ENCODE data around the gene HK3.
"Not testable (repeated sequence)": the region's sequence is repeated elsewhere in the genome, so short reads cannot be mapped to it uniquely, and the experiment has no call there.

The HK3 gene

GRCh38 chr5:176882567-176882903 lies 16.6 kb downstream of the HK3 start:
- DNase-seq, result no peak

GRCh38 chr5:176881816-176882566 lies 17.2 kb downstream of the HK3 start:
- DNase-seq, result no peak

- DNase-seq, result no peak
These were observed 18.0 kb downstream of the HK3 start for GRCh38 chr5:176881021-176881749.

- DNase-seq, result no peak
These were observed 18.7 kb downstream of the HK3 start for GRCh38 chr5:176880366-176881020.

- DNase-seq, result no peak
These were observed 19.3 kb downstream of the HK3 start for GRCh38 chr5:176879663-176880361.

- DNase-seq, result no peak
These were observed 20.1 kb downstream of the HK3 start for GRCh38 chr5:176878906-176879662.

GRCh38 chr5:176878463-176878862 lies 20.7 kb downstream of the HK3 start:
- DNase-seq, result no peak

GRCh38 chr5:176877793-176878331 lies 21.3 kb downstream of the HK3 start:
- DNase-seq, result no peak

GRCh38 chr5:176876506-176877431 lies 22.4 kb downstream of the HK3 start:
- DNase-seq, result no peak

GRCh38 chr5:176875783-176876505 lies 23.2 kb downstream of the HK3 start:
- DNase-seq, result no peak

GRCh38 chr5:176875014-176875550 lies 24.1 kb downstream of the HK3 start:
- DNase-seq, result no peak

- DNase-seq, result no peak
These were observed 24.9 kb downstream of the HK3 start for GRCh38 chr5:176874198-176874780.

- no peak for DNase-seq
These were observed 25.5 kb downstream of the HK3 start for GRCh38 chr5:176873541-176874172.

GRCh38 chr5:176873011-176873410 lies 26.1 kb downstream of the HK3 start:
- DNase-seq, result not testable (repeated sequence)

- not testable (repeated sequence) for DNase-seq
These were observed 26.6 kb downstream of the HK3 start for GRCh38 chr5:176872586-176872985.

- DNase-seq, result not testable (repeated sequence)
These were observed 28.5 kb downstream of the HK3 start for GRCh38 chr5:176870644-176871043.

GRCh38 chr5:176870110-176870591 lies 29.0 kb downstream of the HK3 start:
- DNase-seq, result no peak

GRCh38 chr5:176869501-176870109 lies 29.5 kb downstream of the HK3 start:
- no peak for DNase-seq
